Measurements from ENCODE around the gene ASB2.

DNA sequence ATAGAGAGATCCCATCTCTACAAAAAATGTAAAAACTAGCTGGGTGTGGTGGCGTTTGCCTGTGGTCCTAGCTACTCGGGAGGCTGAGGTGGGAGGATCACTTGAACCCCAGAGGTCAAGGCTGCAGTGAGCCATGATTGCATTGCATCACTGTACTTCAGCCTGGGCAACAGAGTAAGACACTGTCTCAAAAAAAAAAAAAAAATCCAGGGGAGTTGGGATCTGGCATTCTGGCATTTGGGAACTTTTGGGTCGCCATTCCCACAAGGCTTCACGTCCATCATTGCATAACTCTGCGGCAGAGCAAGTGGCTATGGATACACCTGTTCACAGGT, 83.9 kb downstream of the ASB2 start:
- TF ChIP-seq YY1 (IDR thresholded peaks at IDR 0.05; ENCODE audit: insufficient read depth, insufficient replicate concordance, low read depth, low read length), result no peak
- TF ChIP-seq SNAPC2 (CRISPR knock-in tag; IDR thresholded peaks at IDR 0.05), result no peak
- TF ChIP-seq ZFP36 (IDR thresholded peaks at IDR 0.05; ENCODE audit: borderline replicate concordance, low read depth, low read length, partially characterized antibody), result no peak
